Left lobe of liver (tissue), 2 donors: Measurements from ENCODE around the gene BRINP3. TPM values are rescaled to one million over a fixed set of nuclear protein-coding genes. Genes with fewer than 3 reads are reported as not detected.
"Not testable (repeated sequence)": the region's sequence is repeated elsewhere in the genome, so short reads cannot be mapped to it uniquely, and the experiment has no call there.

Experiments
- ATAC-seq: fragments of 200-7000 bp; cut with Tn5 transposase; one replicate; pipeline ENCODE4 v1.9.1; 2020; ENCODE audit warnings: mild to moderate bottlenecking, moderate library complexity
- DNase-seq: peaks from one replicate; pipeline ENCODE4 v3.0.0-alpha.2; 2020; ENCODE audit warnings: low spot score
- total RNA-seq: library from RNA; stranded (reverse); gene quantifications from one replicate; pipeline ENCODE4 v1.2.1, GENCODE V29; 2021
- donor health status: DM: no; HTN: no; CAD: no; lungs with moderate emphysema.
- donor health status: DM: no; HTN: yes; CAD: no.

Gene BRINP3
- not detected for total RNA-seq

- DNase-seq (no peak), ATAC-seq (no peak)
These were observed at the start of gene BRINP3 for GRCh38 chr1:190477762-190478148. Gene BRINP3, minus strand, starts transcription at chr1:190477864.

DNA sequence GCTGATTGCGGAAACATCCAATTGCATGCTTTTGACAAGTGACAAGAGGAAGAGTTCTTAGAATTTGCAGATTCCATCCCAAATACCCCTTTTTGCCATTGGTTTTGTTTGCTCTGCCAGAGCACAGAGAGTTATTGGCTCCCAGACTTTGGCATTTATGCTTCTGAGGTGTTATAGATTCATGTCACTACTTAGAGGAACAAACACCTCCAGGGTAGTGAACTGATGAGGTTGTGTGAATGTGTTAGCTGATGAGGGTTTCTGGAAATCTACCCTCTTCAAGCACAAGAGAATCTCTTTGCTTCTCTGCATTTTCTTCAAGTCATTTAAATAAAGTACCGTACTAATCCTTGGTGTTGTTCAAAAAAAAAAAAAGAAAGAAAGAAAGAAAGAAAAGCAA lies 33.9 kb upstream of the BRINP3 start:
- ATAC-seq = no peak
- DNase-seq = no peak

DNA sequence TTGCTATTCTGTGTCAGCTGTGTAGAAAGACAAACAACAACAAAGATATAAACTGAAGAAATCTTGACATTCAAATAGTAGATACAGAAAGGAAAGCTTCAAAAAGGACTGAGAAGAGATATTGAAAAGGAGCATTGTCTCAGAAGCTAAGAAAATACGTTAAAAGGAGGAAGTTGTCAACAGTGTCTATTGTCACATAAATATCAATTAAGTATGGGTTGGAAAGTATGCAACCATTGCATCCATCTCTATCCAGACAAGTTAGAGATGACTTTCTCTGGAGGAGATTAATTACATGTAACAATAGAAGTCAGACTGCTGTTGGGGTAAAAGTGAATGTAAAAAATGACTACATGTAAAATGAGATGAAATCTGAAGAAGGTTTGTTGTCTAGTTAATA lies 29.7 kb upstream of the BRINP3 start:
- no peak for DNase-seq
- ATAC-seq = no peak

GRCh38 chr1:190504539-190504938 lies 26.9 kb upstream of the BRINP3 start:
- not testable (repeated sequence) for DNase-seq, ATAC-seq

DNA sequence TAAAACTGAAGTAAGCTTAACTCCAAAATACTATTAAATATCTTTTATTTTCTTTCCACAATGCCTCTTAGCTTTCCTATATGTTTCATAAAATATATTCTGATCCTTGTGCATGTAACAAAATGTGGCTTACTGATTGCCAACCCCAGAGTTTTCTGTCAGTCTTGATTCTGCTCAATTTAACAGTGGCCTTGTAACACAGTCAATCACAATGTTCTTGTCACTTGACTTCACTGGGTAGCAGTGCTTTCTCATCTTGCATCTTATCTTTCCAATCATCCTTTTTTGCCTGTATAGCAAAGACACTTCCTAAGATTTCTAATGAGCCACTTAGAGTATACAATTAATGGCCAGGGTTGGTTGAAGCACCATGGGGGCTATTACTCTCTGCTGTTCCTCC lies 19.9 kb upstream of the BRINP3 start:
- no peak for DNase-seq
- no peak for ATAC-seq

DNA sequence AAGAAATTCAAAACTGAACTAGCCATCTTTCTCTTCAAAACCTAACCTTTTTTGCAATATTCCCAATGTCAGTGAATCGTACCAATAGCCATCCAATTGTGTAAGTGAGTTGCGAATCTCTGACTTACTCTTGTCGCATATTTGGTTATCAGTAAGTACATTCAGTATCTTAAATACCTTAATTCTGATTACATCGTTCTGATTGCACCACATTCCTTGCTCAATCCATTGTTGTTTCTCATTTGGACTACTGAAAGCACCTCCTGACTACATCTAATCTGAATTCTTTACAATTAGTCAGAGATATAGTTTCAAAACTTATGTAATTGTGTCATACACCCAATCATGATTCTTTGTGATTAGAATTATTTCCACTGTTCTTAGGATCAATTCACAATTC lies 16.8 kb upstream of the BRINP3 start:
- DNase-seq = no peak
- ATAC-seq = no peak

- ATAC-seq = no peak
These were observed 13.7 kb upstream of the BRINP3 start for GRCh38 chr1:190491404-190491803.

DNA sequence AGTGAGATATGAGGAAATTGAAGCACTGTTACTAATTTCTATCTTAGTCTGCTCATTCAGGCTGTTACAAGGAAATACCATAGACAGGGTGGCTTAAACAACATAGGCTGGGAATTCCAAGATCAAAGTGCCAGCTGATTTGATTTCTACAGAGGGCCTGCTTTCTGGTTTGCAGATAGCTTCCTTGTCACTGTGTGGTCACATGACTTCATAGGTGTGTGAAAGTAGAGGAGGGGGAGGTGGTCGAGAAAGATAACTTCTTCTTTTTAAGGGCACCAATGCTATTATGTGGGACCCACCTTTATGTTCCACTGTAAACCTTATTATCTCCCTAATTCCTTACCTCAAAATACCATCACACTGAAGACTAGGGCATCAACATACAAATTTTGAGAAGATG lies 6.4 kb upstream of the BRINP3 start:
- DNase-seq (no peak), ATAC-seq (no peak)

More at GRCh38 chr1:190491404-190491803, 13.7 kb upstream of the BRINP3 start:
- DNase-seq = no peak

DNA sequence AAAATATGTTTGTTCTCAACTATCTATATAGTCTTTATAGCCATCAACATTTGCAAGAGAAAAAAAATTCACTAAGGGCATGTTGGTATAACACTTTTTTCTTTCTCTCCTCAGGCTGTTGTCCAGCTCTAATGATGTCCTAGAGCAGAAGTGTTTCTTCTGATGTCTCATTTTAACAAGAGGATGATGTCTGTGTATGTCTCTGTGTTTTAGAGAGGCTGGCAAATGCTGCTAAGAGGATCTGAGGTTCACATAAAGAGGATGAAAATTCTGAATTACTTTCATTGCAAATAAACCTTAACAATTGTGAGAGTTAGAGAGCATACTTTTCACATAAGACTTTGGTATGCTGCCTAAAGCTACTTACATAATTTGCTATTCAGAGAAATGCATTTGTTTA lies 2.6 kb upstream of the BRINP3 start:
- ATAC-seq = no peak
- no peak for DNase-seq

GRCh38 chr1:190479516-190479915 lies 1.9 kb upstream of the BRINP3 start:
- ATAC-seq (no peak), DNase-seq (no peak)

DNA sequence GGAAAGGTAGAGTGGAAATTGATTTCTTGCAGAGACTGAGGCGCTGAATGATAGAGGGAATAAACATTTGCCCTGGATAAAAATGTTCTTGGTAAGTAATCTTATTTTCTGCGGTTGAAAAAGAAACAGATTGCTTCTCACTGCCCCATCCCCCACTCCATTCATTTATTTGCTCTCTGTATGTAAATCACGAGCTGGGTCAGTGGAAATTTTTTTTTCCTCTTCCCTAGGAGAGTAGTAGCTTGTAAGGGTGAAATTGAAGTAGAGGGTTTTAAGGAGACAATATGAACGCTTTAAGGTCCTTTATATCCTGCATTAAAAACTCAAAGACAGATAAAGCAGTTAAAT lies 1.4 kb upstream of the BRINP3 start:
- no peak for ATAC-seq
- DNase-seq = no peak

- DNase-seq = no peak
- ATAC-seq = peak; percentile 23
These were observed 735 bp upstream of the BRINP3 start for GRCh38 chr1:190478149-190479049.

- no peak for ATAC-seq
- DNase-seq = no peak
These were observed 858 bp downstream of the BRINP3 start for GRCh38 chr1:190476806-190477205.

DNA sequence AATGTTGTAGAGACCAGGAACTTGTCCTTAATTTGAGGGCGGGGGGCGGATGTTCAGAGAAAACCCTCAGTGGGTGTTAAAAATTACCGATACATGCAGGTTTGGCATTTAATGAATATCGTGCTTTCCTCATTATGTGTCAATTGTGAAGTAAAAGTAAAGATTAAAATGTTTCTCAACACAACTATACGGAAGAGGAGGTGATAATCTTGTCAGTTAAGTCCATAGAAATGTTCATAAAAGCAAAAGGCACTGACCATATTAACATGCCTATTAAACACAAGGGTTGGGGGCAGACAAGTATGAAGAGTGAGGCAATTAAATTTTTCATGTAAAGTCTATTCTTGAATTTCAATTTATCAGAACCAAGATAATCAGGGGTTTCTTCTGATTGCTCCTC lies 1.3 kb downstream of the BRINP3 start:
- no peak for DNase-seq
- no peak for ATAC-seq

- DNase-seq (no peak), ATAC-seq (no peak)
These were observed 2.1 kb downstream of the BRINP3 start for GRCh38 chr1:190475421-190476141.

GRCh38 chr1:190474650-190475211 lies 2.9 kb downstream of the BRINP3 start:
- no peak for ATAC-seq
- no peak for DNase-seq

DNA sequence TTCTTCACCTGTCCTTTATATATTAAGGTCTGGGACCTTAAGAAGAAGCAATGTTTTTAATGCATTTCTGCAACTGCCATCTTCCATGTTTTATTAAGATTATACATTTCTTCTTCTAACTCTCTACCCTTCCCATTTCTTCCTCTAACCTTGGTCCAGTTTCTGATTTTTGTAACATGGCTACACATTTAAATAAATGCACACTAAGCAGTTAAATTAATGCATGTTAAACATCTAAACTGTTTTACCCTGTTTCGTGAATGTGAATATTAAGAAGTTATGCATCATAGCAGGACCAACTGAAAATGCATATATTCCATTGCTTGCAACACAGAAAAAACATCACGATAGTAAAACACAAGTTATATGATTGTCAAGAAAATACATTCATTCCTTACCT lies 3.7 kb downstream of the BRINP3 start:
- no peak for DNase-seq
- no peak for ATAC-seq

DNA sequence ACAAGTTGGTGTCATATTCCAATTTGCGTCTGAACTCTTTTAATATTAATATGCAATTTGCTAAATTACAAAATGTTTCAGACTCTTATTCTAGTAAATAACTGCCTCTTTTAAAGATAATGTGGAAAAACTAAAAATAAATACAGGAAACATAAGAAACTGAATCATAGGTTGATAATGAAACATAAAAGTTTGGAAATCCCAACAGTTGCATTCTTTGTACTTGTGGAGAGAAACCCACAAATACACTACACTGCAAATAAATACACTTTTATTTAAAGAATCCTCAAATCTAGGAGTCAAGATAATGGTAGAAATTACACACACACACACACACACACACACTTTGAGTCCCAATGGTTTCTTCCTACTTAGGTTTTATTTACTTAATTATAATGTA lies 5.2 kb downstream of the BRINP3 start:
- ATAC-seq (no peak), DNase-seq (no peak)

DNA sequence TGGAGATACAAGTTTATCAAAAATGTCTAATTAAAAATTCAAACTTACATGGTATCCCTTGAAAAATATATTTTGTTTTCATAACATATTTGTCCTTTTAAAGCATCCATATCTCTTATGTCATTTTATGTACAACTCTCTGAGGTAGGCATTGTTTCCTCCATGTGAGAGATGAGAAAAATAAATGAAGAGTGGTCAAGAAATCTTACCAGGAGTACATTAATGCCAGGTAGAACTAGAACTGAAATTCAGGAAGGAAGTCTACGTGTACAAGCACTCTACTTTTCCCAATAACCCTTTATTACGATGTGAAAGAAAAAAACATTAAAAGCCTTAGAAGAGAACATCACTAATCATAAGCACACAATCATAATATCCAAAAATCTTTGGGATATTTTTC lies 5.6 kb downstream of the BRINP3 start:
- ATAC-seq (no peak), DNase-seq (no peak)

- DNase-seq = no peak
- no peak for ATAC-seq
These were observed 13.0 kb downstream of the BRINP3 start for GRCh38 chr1:190464690-190465089.

DNA sequence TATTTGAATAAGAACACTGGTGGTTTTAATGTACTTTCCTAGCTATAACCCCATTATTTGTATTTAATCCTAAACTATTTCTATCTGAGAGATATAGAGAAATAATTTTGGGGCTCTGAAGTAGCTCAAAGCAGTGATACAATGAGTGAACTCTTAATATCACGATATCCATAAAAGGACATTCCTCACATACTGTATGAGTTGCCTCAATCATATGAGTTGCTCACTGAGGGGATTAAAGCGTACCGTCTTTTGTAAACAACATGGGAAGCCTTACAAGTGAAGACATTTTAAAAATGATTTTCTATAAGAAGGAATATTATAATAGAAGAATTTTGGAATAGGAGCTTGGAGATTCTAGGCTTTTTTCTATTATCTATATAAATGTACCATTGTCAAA lies 21.5 kb downstream of the BRINP3 start:
- no peak for DNase-seq
- no peak for ATAC-seq

DNA sequence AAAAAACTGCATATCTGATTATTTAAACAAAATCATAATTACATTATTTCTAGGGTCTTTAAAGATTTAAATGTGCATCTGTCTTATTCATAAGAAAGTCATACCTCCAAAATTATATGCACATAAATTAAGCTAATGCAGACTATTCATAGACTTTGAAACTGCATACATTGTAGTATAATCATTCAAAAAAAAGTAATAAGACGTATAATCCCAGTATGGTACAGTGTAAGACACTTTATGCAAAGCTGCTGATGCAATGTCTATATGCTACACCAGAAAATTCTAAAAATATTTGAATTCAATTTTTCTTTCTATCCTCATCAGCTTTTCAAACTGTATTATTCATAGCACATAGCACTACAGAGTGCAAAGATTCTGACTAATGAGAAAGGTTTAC lies 22.0 kb downstream of the BRINP3 start:
- no peak for DNase-seq
- ATAC-seq = no peak
